CD14-positive monocyte (primary cell): ENCODE data around the gene SLC66A3. TPM values are rescaled to one million over a fixed set of nuclear protein-coding genes. Genes with fewer than 3 reads are reported as not detected.

Experiments used
- DNase-seq, 3 donors: peaks; one replicate each; pipeline ENCODE4 v3.0.0-alpha.2; 2011 to 2022
- H2AFZ ChIP-seq: 2 replicates; pipeline ENCODE4 v1.6.0; 2012; ENCODE audit warnings: mild to moderate bottlenecking, low read depth, low read length, inconsistent platforms; ENCODE audit not compliant: insufficient read depth, poor library complexity, severe bottlenecking
- H3K27ac ChIP-seq, 2 donors: 1 replicate in 1 of 2; 2 replicates in 1 of 2; pipeline ENCODE4 v1.5.1; 2012 to 2013; ENCODE audit warnings: low read length in 2 of 2, control low read depth in 1 of 2, inconsistent platforms in 1 of 2, low read depth in 1 of 2, mild to moderate bottlenecking in 1 of 2
- H3K27me3 ChIP-seq, 2 donors: one replicate each; pipeline versions ENCODE4 v1.6.0 to v1.6.1; 2011 to 2013; ENCODE audit warnings: low read length in 2 of 2; ENCODE audit not compliant: control insufficient read depth in 2 of 2, insufficient read depth in 2 of 2
- H3K36me3 ChIP-seq, 2 donors: replicated peaks in 1 of 2; 1 replicate in 1 of 2; 2 replicates in 1 of 2; pipeline versions ENCODE4 v1.5.1 to v1.6.1; 2012 to 2013; ENCODE audit warnings: low read length in 2 of 2, control low read depth in 1 of 2, inconsistent platforms in 1 of 2, mild to moderate bottlenecking in 1 of 2; ENCODE audit not compliant: insufficient read depth in 2 of 2, control insufficient read depth in 1 of 2
- H3K4me1 ChIP-seq, 2 donors: 1 replicate in 1 of 2; 2 replicates in 1 of 2; pipeline versions ENCODE4 v1.5.1 to v1.6.1; 2012 to 2013; ENCODE audit warnings: low read length in 2 of 2, control low read depth in 1 of 2, inconsistent platforms in 1 of 2, mild to moderate bottlenecking in 1 of 2, moderate library complexity in 1 of 2; ENCODE audit not compliant: insufficient read depth in 2 of 2, control insufficient read depth in 1 of 2
- H3K4me2 ChIP-seq: replicated peaks from 2 replicates; pipeline ENCODE3; 2012; ENCODE audit warnings: low read length, moderate library complexity, mild to moderate bottlenecking; ENCODE audit not compliant: poor library complexity, severe bottlenecking; ENCODE audit errors: extremely low read depth
- H3K4me3 ChIP-seq, 3 experiments: fragments of 200-600 bp in 1 of 3; sonication (generic) in 1 of 3; replicated peaks in 1 of 3; 1 replicate in 2 of 3; 2 replicates in 1 of 3; pipeline ENCODE4 v1.5.1; 2011 to 2013; ENCODE audit warnings: low read length in 3 of 3, mild to moderate bottlenecking in 3 of 3, control low read depth in 2 of 3, low read depth in 2 of 3, inconsistent platforms in 1 of 3, moderate library complexity in 1 of 3
- H3K79me2 ChIP-seq: 2 replicates; pipeline ENCODE4 v1.6.0; 2012; ENCODE audit warnings: mild to moderate bottlenecking, control low read depth, inconsistent platforms, low read length, moderate library complexity; ENCODE audit not compliant: insufficient read depth
- H3K9ac ChIP-seq: 2 replicates; pipeline ENCODE4 v1.6.0; 2017; ENCODE audit warnings: low read length, mild to moderate bottlenecking; ENCODE audit not compliant: insufficient read depth, poor library complexity, severe bottlenecking
- H3K9me3 ChIP-seq, 2 donors: replicated peaks in 1 of 2; 1 replicate in 1 of 2; 2 replicates in 1 of 2; pipeline versions ENCODE4 v1.5.1 to v1.6.1; 2012 to 2013; ENCODE audit warnings: low read length in 2 of 2, control low read depth in 1 of 2; ENCODE audit not compliant: control insufficient read depth in 1 of 2, insufficient read depth in 1 of 2
- H4K20me1 ChIP-seq: 2 replicates; pipeline ENCODE4 v1.6.0; 2012; ENCODE audit warnings: mild to moderate bottlenecking, low read length, control low read depth, moderate library complexity; ENCODE audit not compliant: insufficient read depth
- H3K27ac Mint-ChIP-seq, 7 donors: one replicate each; pipeline ENCODE4 v1.8.0; 2020; ENCODE audit warnings: mild to moderate bottlenecking in 7 of 7, mixed read lengths in 7 of 7, moderate library complexity in 6 of 7, inconsistent platforms in 2 of 7
- H3K27me3 Mint-ChIP-seq, 3 donors: one replicate each; pipeline ENCODE4 v1.8.0; 2021 to 2022; ENCODE audit warnings: low read depth in 3 of 3, mild to moderate bottlenecking in 3 of 3, mixed read lengths in 3 of 3, moderate library complexity in 3 of 3, inconsistent platforms in 1 of 3
- H3K36me3 Mint-ChIP-seq, 2 donors: one replicate each; pipeline ENCODE4 v1.8.0; 2020; ENCODE audit warnings: mixed read lengths in 2 of 2, inconsistent platforms in 1 of 2, mild to moderate bottlenecking in 1 of 2
- H3K4me1 Mint-ChIP-seq: one replicate; pipeline ENCODE4 v1.8.0; 2020; ENCODE audit warnings: mild to moderate bottlenecking, mixed read lengths
- H3K4me3 Mint-ChIP-seq, 2 donors: one replicate each; pipeline ENCODE4 v1.8.0; 2020; ENCODE audit warnings: mild to moderate bottlenecking in 2 of 2, mixed read lengths in 2 of 2, moderate library complexity in 1 of 2
- H3K9me3 Mint-ChIP-seq, 7 donors: one replicate each; pipeline ENCODE4 v1.8.0; 2020 to 2022; ENCODE audit warnings: mixed read lengths in 7 of 7, mild to moderate bottlenecking in 6 of 7, moderate library complexity in 6 of 7, inconsistent platforms in 2 of 7
- WGBS: methylation state at CpG from one replicate; pipeline ENCODE4 v1.1.5; 2013; ENCODE audit warnings: missing lambda C conversion rate; ENCODE audit not compliant: insufficient coverage; 5-methylcytosine and 5-hydroxymethylcytosine counted together
- intact Hi-C, 2 donors: fragments of 100-400 bp; cut with micrococcal nuclease; formaldehyde crosslinking; loops; one replicate each; pipeline versions ENCODE4 v1.15.0 to v1.15.1; 2023
- polyA plus RNA-seq, 3 donors: library from polyadenylated mRNA; depleted of rRNA in 1 of 3; unstranded in 2 of 3; stranded (reverse) in 1 of 3; fragments of 300-500 nt in 2 of 3; fragments of >200 nt in 1 of 3; fragmentation: Illumina TruSeq in 2 of 3; gene quantifications; 1 replicate in 2 of 3; 2 replicates in 1 of 3; pipeline ENCODE4 v1.2.3, GENCODE V29; 2012 to 2021
- TF ChIP-seq, protein P1 (sequence below): fragments of 200-600 bp; IDR thresholded peaks from one replicate; pipeline ENCODE4 v1.8.0; 2022; ENCODE audit warnings: antibody characterized with exemption, mild to moderate bottlenecking

SLC66A3 gene
- polyA plus RNA-seq, 3 donors, result 51.8 to 188 (median 169) TPM

DNA sequence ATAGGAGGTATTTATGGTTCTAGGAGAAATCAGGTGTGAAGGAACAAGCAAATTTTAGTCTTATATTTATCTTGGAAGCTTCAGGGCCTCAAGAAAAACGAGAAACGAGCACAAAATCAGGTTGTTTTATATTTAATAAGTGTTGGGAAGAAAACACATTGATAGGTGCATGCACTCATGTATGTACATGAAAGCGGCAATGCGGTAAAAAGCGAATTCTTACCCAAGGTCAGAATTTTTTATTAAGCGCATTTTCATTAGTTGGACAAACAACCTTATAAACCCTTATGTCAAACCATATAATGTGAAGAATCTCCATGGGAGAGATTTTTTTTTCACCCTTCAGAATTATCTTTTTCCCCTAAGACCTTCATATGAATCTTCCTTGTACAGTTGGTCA, 25.4 kb downstream of the SLC66A3 start:
- no peaks in the 10 kb centered on the region for H3K79me2 ChIP-seq
- H4K20me1 ChIP-seq, result no peaks in the 10 kb centered on the region
- no peak overlapping the region for H3K4me3 ChIP-seq
- DNase-seq, result no peak
- Mint-ChIP-seq H3K4me1 (peaks cover 26% of the 10 kb centered on the region), H3K4me3 (no peak overlapping the region), H3K36me3 (peaks cover 40 to 61% of the 10 kb centered on the region in 2 donors), H3K27ac (no peak overlapping the region), H3K9me3 (no peaks in the 10 kb centered on the region), H3K27me3 (no peaks in the 10 kb centered on the region)
- no peak overlapping the region for H3K27ac ChIP-seq
- 92% methylated on average over 2 of the region's 6 CpGs for WGBS
- intact Hi-C loops, result no loop called here
- no peaks in the 10 kb centered on the region for H3K27me3 ChIP-seq
- no peaks in the 10 kb centered on the region for H3K9me3 ChIP-seq
- peaks cover 13 to 65% of the 10 kb centered on the region in 2 donors for H3K36me3 ChIP-seq
- TF ChIP-seq, protein P1, sequence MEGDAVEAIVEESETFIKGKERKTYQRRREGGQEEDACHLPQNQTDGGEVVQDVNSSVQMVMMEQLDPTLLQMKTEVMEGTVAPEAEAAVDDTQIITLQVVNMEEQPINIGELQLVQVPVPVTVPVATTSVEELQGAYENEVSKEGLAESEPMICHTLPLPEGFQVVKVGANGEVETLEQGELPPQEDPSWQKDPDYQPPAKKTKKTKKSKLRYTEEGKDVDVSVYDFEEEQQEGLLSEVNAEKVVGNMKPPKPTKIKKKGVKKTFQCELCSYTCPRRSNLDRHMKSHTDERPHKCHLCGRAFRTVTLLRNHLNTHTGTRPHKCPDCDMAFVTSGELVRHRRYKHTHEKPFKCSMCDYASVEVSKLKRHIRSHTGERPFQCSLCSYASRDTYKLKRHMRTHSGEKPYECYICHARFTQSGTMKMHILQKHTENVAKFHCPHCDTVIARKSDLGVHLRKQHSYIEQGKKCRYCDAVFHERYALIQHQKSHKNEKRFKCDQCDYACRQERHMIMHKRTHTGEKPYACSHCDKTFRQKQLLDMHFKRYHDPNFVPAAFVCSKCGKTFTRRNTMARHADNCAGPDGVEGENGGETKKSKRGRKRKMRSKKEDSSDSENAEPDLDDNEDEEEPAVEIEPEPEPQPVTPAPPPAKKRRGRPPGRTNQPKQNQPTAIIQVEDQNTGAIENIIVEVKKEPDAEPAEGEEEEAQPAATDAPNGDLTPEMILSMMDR, result no peak
- H2AFZ ChIP-seq, result no peak overlapping the region
- no peak overlapping the region for H3K9ac ChIP-seq
- peaks cover 23 to 24% of the 10 kb centered on the region in 2 donors for H3K4me1 ChIP-seq
- no peak overlapping the region for H3K4me2 ChIP-seq

DNA sequence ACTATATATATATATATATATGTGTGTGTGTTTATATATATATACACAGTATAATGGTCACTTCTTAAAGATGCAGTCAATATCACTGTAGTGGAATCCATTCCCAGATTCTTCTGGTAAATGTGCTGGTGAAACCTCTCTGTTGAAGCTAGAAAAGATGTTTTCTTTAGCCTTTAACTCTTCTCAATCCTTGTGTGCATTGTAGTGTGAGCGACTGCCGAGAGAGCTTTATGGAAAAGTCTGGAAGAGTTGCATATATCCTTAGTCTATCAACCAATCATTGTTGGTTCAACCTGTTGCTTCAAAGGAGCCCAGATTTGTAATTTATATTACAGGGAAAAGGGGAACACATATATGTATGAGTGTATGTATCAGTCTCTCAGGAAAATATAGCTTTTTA, 27.7 kb downstream of the SLC66A3 start:
- no peak overlapping the region for H2AFZ ChIP-seq
- no peak overlapping the region for H3K9ac ChIP-seq
- Mint-ChIP-seq H3K27me3 (no peaks in the 10 kb centered on the region), H3K9me3 (peaks cover 0 to 2% (median 0%) of the 10 kb centered on the region in 7 donors), H3K36me3 (peaks cover 52 to 60% of the 10 kb centered on the region in 2 donors), H3K4me1 (peaks cover 21% of the 10 kb centered on the region), H3K27ac (no peak overlapping the region), H3K4me3 (no peak overlapping the region)
- DNase-seq, result no peak
- H3K79me2 ChIP-seq, result no peaks in the 10 kb centered on the region
- H3K27me3 ChIP-seq, result no peaks in the 10 kb centered on the region
- peaks cover 13 to 77% of the 10 kb centered on the region in 2 donors for H3K36me3 ChIP-seq
- no peak overlapping the region for H3K27ac ChIP-seq
- TF ChIP-seq, protein P1, result no peak
- no peaks in the 10 kb centered on the region for H4K20me1 ChIP-seq
- WGBS, result no CpG with 5 or more reads among the region's 2 CpGs
- H3K4me2 ChIP-seq, result no peak overlapping the region
- no peaks in the 10 kb centered on the region for H3K9me3 ChIP-seq
- H3K4me1 ChIP-seq, result peaks cover 11 to 15% of the 10 kb centered on the region in 2 donors
- no peak overlapping the region for H3K4me3 ChIP-seq
- intact Hi-C loops, result no loop called here
